Astrocyte of the spinal cord (primary cell): Measurements from ENCODE around the gene ZNF365.

Experiments used
- DNase-seq: peaks from one replicate; pipeline ENCODE4 v3.0.0; 2011; ENCODE audit warnings: low read depth, low spot score
- H3K4me3 ChIP-seq: 2 replicates; pipeline ENCODE4 v1.5.1; 2011; ENCODE audit warnings: low read depth, mild to moderate bottlenecking, low read length, moderate library complexity
- in situ Hi-C: cut with HindIII; loops from 2 replicates; pipeline ENCODE4 v1.10.0; 2017; ENCODE audit warnings: low sequenced_read_pairs
- TF ChIP-seq, protein P1 (sequence below): IDR thresholded peaks from 2 replicates; pipeline ENCODE4 v1.5.1; 2012; ENCODE audit warnings: low read depth, mild to moderate bottlenecking, low read length, inconsistent platforms

The ZNF365 gene

DNA sequence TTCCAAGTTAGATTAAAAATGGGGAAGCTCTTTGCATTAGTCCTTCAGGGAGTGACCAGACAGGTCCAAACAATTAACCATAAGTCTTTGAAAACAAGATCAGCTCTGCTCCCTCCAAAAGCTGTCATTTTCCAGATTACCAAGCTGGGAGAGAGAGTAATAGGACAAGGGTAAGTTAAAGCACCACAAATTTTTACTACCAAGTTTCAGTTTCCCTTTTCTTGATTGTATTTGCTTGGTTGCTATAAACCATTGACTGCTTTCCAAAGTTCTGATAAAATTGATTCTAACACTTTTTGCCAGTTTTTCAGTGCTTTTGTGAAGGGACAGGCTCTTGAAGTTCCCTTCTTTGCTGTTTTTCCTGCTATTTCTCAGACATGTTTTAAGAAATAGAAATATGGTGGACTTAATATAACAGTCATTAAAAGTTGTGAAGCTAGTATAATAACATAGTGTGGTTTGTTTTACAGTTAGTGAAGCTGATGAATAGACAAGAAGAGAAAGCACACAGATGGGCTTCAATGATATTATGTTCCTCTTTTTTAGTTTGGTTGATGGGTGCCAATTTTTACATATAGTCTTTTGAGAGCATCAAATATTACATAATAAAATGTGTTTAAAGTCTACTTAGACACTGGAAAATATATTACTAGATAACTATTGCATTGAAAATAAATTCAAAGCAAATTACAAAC is 40.0 kb upstream of the ZNF365 start:
- TF ChIP-seq, protein P1, sequence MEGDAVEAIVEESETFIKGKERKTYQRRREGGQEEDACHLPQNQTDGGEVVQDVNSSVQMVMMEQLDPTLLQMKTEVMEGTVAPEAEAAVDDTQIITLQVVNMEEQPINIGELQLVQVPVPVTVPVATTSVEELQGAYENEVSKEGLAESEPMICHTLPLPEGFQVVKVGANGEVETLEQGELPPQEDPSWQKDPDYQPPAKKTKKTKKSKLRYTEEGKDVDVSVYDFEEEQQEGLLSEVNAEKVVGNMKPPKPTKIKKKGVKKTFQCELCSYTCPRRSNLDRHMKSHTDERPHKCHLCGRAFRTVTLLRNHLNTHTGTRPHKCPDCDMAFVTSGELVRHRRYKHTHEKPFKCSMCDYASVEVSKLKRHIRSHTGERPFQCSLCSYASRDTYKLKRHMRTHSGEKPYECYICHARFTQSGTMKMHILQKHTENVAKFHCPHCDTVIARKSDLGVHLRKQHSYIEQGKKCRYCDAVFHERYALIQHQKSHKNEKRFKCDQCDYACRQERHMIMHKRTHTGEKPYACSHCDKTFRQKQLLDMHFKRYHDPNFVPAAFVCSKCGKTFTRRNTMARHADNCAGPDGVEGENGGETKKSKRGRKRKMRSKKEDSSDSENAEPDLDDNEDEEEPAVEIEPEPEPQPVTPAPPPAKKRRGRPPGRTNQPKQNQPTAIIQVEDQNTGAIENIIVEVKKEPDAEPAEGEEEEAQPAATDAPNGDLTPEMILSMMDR: no peak
- in situ Hi-C loops: no loop called here
- no peak overlapping the region for H3K4me3 ChIP-seq
- no peak for DNase-seq

DNA sequence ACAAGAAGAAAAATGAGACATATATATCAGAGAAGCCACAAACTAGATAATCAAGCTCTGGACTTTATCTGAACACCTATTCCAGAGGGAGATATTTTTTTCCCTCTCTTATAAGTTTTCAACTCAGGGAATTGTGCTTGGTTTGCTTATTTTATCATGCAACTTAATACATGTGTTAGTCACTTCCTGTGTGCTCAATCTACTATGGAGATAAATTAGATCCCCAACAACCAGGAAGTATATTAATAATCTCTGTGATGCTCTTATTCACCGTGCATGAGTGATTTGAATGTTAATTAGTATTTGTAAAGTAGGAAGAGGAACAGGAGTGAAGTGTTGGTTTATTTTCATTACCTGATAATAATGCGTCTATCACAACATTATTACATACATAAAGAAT is 38.8 kb upstream of the ZNF365 start:
- no peak overlapping the region for H3K4me3 ChIP-seq
- no peak for DNase-seq
- in situ Hi-C loops: no loop called here
- TF ChIP-seq, protein P1: no peak

DNA sequence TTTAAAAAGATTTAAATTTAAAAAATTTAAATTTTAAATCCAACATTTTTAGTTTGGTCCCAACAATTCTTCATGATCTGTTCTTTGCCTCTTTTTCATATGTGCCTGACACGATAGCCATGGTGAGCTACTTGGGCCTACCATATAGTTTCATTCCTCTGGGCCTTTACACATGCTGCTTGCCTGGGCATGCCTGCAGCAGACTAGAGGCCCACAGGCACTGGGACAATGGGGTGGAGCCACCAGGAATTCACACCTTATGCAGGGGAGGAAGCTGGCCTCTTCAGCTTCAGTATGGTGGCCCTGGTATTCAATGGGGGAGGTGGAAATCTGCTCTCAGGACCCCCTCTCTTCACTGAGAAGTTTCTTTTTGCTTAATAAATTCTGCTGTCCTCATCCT is 37.8 kb upstream of the ZNF365 start:
- in situ Hi-C loops: no loop called here
- no peak overlapping the region for H3K4me3 ChIP-seq
- TF ChIP-seq, protein P1: no peak
- no peak for DNase-seq

DNA sequence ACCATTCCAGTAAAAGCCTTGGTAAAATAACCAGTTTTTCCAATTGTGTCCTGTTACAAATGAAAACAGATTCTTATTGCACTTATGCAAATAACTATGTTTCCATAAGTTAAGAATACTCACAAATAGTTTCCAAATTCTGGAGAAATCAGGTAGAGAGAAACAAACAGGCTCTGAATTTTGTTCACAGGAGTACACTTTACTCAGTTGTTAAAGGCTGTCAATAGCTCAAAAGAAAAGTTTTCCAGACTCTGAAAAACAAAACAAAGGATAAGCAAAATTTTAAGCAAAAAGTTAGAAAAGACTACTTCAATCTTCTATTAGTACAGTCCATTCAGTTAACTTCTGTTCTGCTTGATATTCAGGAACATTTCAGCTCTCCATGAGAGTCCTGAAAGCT is 32.8 kb upstream of the ZNF365 start:
- in situ Hi-C loops: no loop called here
- TF ChIP-seq, protein P1: no peak
- no peak overlapping the region for H3K4me3 ChIP-seq
- no peak for DNase-seq

DNA sequence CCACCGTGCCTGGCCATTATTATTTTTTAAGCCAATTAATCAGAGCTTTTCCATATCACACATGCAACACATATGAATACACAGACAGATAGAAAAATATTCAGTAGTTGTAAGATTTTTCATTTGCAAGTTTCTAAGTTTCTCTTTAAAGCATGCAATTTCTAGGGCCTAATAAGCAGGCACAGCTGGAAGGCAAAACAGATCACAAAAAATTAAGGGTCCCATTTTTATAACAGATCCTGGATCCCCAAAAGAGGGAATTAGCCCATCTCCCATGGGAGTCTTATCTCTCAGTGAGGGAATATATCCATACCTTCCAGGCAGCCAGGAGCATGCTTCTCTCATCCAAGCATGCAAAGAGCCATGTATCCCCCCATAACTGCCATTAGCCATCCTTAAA is 31.2 kb upstream of the ZNF365 start:
- DNase-seq: no peak
- in situ Hi-C loops: no loop called here
- TF ChIP-seq, protein P1: no peak

DNA sequence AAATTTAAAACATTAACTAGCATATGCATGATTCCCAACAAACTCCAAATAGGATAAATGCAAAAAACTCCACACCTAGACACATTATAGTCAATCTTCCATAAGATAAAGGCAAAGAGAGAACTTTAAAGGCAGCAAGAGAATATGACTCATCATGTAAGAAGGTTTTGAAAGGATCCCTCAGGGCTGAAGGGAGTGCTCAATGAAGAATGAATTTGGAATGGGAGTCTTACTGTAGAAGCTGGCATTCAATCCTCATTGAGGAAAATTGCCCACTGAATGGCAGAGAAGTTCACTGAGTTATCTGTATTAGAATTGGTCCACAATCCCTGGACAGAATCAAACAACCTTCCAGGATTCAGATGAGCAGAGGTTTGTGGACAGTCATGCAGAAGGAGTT is 26.1 kb upstream of the ZNF365 start:
- in situ Hi-C loops: no loop called here
- no peak for DNase-seq
- H3K4me3 ChIP-seq: no peak overlapping the region

More for the DNA sequence above, 31.2 kb upstream of the ZNF365 start:
- no peak overlapping the region for H3K4me3 ChIP-seq

More for the DNA sequence above, 26.1 kb upstream of the ZNF365 start:
- TF ChIP-seq, protein P1: no peak
